HG03565 (cell line): ENCODE measurements around the gene ZNF710.
A peak's percentile ranks its signal among the peaks of the same experiment; 100 is the strongest.

Experiments used
- ATAC-seq: cut with Tn5 transposase; IDR thresholded peaks from one replicate; pipeline ENCODE4 v1.9.1; 2021; ENCODE audit warnings: mild to moderate bottlenecking, moderate library complexity; ENCODE audit not compliant: unreplicated experiment

The ZNF710 gene

DNA sequence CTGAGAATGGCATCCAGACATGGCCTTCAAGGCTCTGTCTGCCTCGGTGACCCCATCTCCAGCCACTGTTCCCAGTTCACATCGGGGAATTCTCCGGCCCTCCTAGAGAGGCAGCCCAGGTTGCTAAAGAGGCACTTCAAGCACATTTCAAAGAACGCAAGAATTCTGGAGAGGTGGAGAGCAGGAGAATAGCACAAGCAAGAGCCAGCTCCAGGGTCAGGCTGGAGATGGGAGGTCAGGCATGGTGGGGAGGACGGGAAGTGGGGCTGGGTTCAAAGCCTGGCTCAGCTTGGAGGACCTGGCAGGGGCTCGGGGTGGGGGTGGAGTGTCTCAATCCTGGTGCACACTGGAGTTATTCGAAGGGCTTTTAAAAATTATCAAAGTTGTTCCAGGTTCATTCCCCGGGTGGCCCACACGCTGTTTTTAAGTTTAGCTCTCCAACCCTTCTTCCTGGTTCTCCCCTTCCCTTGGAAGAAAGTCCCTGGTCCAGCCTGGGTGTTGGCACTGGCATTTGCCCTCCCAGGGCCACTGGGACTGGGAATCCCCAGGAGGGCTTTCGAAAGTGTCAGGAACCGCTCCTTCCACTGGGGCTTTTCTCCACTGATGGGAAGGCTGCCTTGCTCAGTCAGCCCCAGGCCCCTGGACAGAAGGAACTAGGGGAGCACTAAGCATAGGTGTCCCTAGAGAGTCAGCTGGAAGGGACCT lies 35.8 kb downstream of the ZNF710 start:
- ATAC-seq: no peak

DNA sequence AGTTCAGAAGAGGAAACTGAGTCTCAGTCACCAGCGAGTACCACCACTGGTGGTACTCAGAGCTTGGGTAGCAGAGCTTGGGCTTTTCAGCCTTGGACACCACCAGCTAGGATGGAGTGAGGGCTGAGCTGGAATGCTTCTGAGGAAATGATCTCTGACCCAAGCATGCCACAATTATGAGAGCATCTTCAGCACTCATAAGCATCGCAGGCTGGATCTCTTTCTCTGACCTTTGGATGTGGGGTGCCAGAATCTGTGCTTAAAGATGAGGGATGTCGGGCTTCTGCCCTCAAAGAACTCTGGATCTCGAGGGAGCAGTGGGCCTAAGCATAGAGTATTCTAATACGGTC lies 36.4 kb downstream of the ZNF710 start:
- no peak for ATAC-seq

DNA sequence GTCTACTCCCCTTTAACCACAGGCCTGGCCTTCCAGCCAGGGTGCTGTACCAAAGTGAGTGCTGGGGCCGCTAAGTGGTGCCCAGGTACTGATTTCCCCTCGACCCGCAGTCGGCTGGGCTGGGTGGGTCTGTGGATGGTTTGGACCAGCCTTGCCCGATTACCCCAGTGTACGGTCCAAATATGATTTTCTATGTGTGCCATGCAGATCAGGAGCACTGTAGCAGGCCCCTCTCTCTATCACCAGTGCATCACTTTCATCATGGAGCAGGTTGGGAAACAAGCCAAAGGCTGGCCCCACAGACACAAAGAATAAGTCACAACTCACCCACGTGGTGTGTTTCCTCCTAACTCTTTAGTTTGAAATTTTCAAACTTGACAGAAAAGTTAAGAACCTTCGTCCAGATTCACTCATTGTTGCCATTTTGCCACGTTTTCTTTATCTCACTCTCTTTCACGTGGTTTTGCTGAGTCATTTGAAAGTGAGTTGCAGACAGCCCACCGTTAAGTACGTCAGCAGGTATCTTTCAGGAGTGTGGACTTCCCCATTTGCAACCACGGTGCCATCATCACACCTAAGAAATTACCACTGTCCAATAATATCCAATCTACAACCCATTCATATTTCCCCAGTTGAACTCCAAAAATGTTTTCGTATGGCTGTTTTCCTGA lies 37.0 kb downstream of the ZNF710 start:
- peak; percentile 72 for ATAC-seq

DNA sequence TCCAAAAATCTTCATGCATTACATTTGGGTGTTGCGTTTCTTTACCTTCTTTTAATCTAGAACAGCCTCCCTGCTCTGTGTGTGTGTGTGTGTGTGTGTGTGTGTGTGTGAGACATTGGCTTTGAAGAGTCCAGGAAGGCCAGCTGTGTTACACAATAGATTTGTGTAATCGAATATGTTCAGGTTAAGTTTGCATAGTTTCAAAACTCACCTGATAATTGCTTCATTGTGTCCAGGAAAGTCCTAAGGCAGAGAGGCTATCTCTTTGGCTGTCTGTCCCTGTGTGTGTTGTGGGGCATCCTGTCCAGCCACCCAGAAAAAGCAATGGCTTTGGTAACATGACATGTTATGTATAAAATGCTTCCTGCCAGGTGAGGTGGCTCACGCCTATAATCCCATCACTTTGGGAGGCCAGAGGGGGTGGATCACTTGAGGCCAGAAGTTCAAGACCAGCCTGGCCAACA lies 37.5 kb downstream of the ZNF710 start:
- ATAC-seq: no peak

DNA sequence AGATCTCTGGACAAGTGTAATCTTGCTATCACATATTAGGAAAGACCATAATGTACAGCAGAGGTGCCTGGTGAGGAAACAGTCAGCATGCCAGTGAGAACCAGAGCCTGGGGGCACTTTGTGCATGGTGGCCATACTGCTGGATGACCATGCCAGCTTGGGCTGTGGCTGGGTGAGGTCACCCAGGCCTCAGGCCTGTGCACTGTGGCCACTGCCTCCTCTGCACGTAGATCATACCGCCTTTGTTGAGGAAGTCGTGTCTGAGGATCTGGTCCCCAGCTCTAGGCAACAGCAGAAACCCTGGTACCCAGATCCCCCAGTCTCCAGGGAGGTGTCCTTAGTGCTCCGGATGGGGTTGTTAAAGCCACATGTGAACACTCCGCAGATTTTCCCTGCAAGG lies 38.9 kb downstream of the ZNF710 start:
- no peak for ATAC-seq

DNA sequence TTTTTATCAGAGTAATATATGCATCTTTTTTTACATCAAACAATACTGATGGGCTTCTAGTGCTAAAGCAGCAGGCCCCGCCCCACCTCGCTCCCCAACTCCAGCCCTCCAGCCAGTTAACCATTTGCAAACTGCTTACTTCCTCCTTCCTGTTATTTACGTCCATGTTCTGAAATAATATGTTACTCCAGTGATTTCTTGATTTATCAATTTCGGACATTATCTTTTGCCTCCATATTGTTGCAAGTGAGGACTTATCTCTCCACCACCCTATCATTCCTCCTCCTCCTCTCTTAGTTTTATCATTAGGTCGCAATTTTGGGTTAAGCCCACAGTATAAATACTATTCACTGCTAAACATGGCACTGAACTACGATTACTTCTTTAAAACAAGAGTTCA lies 39.5 kb downstream of the ZNF710 start:
- ATAC-seq: no peak

DNA sequence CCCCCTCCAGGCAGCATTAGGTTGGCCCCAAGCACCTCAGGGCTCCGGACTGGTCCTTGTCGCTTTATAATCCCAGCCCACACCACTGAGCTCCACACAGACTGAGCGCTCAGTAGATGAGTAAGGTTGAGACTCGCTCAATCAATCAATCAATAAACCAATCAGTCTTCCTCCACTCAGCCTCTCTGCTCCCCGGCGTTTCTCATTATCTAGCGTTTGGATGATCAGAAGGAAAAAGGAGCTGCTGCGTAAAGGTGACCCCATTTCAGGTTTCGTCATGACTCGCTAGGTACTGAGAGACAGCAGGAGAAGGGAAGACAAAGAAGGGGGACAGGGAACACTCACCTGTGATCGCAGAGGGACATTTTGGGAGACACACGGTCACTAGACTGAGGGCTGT lies 41.2 kb downstream of the ZNF710 start:
- ATAC-seq: no peak

DNA sequence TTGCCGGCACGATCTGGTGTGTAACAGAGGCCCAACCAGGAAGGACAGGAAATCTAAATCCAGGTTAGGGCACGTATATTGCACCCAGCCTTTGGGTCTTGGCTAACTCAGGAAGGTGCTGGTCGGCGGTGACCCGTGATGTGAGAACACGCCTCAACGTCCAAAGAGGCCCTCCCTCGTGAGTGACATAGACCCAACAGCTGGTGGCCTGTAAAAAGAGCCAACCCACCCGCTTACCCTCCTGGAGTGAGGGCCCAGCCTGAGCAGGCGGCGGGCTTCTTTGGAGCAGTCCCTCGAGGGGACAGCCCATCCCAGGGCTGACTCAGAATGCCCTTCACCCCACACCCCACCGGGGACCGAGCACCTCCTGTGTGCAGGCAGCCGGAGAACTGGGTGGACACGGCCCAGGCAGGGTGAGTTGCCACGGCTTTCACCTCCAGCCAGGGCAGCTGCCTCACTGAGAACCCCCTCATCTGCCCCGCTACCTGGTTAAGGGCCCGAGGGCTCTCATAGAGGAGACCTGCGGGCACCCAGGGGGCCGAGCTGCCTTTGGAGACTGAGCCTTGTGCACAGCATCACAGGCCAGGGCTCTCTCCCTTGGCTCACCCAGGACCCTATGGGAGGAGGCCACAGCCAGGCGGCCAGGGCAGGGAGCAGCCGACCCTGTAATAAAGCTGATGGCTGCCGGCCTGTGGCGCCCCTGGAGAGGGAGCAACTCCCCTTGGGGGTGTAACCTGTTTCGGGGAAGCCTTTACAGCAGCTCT lies 41.8 kb downstream of the ZNF710 start:
- no peak for ATAC-seq

DNA sequence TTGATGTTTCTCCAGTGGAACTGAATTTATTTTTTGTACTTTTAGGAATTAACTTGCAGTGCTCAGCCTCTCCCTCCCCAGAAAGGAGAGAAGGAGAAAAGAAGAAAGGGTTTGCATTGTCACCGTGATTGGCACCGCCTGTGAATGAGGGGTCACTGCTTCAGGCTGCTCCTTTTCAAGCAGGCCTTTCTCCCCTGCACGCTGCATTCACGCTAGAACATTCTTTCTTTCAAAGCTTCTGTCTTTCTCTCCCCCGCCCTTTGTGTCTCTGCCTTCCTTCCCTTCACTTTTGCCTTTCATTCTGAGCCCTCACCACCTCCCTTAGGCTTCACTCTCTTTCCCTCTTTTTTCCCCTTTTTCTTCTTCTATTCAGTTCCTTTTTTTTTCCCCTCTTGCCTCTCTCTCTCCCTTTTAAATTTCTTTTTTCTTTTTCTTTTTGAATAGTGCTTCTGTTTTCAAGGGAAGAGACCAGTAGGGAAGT lies 42.4 kb downstream of the ZNF710 start:
- ATAC-seq: no peak

DNA sequence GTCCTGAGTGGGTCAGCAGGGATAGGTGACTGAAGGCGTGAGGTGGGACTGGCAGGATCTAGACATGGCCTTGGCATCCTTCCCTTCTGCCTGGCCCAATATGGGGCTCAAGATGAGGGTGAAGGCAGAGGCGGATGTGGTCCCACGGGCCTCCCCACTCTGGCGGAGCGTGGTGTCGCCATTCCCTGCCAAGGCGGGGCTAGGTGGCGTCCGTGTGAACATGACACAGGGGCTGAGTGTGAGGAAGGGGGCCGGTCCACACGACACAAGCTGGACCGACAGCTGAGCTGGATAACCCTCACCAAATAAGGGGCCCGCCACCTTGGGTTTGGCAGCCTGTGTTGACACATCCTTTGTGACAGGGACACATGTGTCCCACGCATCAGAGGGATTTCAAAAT lies 43.1 kb downstream of the ZNF710 start:
- ATAC-seq: no peak

DNA sequence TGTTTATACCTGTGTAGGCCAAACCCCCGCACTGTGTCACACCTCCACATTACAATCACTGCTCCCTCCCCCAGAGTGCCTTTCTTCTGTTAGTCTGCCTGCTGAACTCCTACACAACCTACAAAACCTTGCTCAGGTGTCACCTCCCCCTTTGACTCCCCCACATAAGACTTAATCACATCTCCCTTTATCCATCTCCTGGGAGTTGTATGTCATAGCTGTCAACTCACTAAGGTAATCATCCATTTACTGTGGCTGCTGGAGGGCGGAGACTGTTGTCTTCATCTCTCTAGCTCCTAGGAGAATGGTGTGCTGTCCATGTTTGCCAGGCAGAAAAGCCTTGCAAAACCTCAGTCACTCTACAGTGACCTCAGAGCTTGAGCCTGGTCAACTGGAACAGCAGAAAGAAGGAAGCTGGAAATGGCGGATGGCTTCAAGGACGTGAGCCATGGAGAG lies 43.8 kb downstream of the ZNF710 start:
- no peak for ATAC-seq

DNA sequence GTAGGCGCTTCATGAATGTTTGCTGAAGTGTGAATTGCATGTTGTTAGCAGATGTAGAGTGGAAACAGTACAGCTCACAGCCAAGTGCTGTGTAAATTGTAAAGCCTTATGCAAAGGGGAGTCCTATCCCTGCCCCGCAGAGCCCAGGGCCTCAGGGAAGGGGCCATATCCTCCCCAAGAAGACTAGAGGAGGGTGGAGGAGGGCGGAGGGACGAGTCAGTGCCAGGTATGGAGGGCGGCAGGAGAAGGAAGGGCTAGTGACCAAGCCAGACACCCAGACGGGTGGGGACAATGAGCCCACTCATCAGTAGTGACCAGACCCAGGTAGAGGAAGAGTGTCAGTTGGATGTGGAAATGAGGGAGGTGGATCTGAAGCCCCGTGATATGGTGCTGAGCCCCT lies 45.2 kb downstream of the ZNF710 start:
- ATAC-seq: no peak

DNA sequence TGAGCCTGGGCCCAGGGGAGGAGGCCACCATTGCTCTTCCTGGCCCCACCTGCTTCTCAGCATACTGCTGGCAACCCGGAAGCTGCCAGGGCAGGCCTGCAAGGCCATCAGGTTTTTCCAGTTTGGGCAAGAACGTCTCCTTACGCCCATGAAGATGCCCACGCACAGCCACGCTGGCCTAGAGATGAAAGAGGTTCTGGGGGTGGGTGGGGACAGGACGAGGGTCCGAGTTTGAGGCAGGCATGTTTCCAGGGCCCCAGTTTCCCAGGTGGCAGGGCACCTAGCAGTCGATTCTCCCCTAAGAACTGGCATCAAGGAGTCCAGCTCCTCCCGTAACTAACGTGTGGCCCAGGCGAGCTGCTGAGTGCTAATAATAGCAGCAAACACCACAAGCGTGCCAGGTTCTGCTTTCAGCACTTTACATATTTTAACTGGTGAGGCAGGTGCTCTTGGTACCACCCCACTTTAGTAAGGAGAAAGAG lies 45.8 kb downstream of the ZNF710 start:
- no peak for ATAC-seq

DNA sequence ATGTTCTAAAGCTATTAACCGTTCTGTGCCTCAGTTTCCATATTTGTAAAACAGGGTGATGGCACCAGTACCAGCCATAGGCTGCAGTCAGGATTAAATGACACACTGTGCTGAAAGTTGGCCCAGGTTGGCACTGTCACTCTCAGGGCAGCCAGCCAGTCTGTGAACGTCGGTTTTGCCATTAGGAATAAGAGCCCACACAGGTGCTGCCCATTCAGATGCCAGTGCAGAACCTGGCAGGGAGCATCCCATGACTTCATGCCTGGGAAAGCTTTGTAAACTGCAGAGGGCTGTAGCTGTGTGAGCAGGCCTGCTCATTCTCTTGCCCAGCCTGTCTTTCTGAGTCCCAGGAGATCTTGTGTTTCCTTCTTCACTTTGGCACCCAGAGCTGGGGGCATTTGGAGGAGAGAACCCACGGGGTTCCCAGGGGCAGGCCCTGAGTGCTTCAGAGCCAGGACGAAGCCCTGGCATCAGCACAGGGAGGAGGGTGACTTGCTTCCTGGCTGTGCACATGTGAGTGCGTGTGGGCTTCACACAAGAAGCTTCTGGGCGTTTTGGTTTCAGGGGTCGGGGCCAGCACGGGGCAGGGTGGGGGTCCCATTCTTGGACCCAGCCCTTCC lies 46.9 kb downstream of the ZNF710 start:
- ATAC-seq: no peak

DNA sequence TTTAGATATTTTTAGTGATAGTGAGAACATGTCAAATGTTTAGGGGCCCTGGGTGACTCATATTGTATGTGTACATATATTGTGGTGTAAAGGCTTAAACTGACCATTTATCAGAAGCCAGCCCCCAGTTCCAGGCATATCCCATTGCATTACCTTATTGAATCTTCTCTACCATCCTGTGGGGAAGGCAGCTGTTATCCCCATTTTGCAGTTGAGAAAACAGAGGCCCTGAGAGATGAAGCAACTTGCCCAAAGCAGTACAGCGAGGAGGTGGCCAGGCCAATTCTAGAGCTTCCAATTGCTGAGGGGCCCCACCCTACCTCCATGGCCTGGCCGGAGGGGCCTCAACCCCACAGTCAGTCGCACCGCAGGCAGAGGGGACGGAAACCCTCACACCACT lies 47.9 kb downstream of the ZNF710 start:
- no peak for ATAC-seq

DNA sequence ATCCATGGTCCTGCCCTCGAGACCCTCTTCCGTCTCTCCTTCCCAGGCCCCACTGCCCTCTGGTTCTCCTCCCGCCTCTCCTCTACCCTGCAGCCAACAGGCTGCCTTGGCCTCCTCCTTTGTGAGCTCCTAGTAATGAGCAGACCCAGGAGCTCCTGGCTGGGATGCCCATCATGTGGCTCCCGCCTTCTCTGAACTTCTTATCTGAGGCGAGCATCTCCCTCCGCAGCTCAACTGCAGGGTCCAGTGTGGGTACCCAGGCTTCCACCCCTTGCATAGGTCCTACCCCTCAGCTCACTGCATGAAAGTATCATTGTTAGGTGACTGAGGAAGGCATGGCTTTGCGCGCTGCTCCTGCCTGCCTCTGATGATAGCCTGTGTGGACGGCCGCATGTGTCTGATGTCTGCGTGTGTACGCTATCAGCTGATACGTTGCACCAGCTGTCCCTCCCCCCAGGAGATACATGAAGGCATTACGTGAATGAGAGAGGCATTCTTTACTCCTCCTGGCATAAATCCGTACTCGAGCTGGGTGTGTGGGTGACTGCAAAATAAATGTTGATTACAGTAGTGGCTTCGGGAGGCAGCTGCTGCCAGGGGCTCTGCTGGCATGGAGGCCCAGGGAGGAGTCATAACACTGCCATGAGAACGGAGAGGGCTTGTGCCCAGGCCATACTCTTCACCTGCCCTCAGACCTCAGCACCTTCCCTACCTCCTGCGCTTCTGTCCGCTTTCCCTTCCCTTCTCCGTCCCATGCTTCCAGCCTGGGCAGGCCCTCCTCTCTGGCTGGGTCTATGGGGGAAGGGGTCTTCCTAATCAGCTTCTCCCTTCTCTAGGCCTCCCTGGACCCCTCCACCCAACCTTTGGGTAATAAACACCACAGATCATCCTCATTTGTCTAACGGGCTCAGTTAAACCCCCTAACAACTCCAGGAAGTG lies 48.8 kb downstream of the ZNF710 start:
- no peak for ATAC-seq

DNA sequence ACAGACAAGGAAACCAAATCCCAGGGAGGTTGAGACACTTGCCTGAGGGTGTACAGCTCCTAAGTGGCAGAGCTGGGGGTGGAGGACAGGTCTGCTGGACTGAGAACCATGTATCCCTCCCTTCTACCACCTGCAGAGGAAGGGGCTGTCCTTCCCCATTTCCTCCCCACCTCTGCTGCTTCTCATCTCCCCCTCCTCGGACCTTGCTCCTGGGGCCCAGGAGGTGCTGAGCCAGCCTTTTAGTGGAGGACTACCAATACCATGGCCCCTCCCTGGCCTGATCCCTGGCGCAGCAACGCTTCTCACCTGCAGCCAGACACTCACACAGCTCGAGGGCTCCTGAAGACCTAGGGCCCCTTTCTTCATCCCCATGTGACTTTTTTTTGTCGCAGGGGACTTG lies 50.8 kb downstream of the ZNF710 start:
- ATAC-seq: no peak

DNA sequence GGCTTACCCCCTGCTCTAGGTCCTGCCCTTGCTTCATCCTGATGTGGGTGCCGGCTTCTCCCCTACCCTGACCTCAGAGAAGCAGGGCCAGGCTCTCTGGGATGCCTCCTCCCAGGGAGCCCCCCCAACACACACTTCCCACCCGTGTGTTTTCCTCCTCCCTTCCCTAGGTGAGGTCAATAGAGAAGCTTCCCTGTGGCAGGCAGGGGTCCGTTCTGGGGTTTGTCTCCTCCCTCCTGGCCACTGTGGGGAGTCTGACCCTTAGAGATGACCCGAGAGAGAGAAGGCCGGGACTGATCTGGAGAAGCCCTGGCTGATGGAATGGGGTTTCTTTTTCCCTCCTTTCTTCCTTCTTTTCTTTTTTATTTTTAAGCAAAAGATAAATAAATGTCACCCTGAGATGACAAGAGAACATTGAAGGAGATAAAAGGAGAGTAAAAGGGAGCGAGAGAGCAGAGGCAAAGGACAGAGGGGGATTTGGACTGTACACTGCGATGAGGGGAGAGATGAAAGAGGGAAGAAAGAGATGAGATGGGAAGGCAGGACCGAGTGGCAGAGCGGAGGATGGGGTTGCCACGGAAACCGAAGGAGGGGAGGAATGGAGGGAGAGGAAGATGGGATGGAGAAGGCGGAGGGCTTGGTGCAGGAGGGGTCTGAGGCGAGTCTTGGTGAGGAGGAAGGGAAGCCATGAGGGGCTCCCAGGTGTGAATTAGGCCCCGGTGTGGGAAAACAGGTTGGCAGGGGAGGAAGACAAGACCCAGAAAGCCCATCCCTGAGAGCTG lies 52.8 kb downstream of the ZNF710 start:
- no peak for ATAC-seq

DNA sequence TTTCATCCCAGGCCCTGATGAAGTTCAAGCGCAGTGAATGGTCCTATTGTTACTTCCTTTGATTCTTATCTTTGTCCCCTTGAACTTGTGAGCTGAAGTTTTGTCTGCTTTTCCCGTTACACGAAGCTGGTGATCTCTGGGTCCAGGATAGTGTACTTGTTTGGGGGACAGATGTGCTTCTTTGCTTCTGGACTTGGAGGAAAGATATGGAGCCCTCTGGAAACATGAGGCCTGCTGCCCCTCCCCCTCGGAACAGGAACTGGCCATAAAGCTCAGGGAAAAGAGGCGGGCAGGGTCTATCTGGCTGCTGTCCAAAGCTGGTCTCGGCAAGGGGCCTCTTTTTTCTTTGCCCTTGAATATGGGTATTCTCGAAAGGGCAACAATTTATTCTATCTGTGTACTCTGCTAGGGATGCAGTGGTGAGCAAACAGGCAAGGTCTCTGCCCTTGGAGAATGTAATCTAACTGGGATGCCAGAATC lies 53.5 kb downstream of the ZNF710 start:
- ATAC-seq: no peak
